ENCODE results near the gene EDC3.

EDC3 gene

GRCh38 chr15:74624020-74624602 lies 71.7 kb downstream of the EDC3 start:
- no peak for DNase-seq

GRCh38 chr15:74622758-74623157 lies 73.1 kb downstream of the EDC3 start:
- no peak for DNase-seq

DNA sequence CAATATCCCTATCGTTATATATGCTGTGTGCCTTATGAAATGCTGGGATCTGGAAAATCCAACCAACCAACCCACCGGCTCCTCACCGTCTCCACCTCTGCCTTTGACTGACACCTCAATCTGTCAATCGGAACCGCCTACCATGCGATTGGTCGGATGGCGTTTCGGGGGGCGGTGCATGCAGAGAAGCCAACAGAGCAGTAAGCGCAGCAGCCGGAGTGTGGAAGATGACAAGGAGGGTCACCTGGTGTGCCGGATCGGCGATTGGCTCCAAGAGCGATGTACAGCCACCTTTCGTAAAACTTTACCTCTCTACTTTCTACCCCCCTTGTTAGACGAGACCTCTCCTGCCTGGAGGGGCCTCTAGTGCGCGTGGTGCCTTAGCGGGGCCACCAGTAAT lies 73.9 kb downstream of the EDC3 start:
- no peak for DNase-seq

DNA sequence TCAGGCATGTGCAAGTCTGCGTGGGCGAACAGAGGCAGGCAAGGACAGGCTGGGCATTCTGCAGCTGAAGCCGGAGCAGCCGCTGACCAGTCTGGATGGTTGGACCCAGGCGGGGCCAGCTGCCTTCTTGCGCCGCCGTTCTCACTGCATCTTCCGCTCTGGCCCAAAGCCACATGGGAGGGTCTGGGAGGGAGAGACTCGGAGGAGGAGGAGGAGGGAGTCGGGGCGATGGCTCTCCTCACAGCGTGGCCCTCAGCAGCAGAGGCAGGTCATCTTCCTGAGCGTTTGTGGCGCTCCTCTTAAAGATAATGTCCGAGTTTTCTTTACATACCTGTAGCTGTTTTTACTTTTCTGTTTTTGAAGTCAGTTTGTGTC lies 74.3 kb downstream of the EDC3 start:
- DNase-seq, result no peak

GRCh38 chr15:74620636-74621545 lies 74.9 kb downstream of the EDC3 start:
- no peak for DNase-seq

- DNase-seq, result no peak
Measured at GRCh38 chr15:74619916-74620635, 75.7 kb downstream of the EDC3 start.

- DNase-seq, result no peak
Measured at GRCh38 chr15:74618841-74619596, 76.8 kb downstream of the EDC3 start.

GRCh38 chr15:74616996-74617395 lies 78.8 kb downstream of the EDC3 start:
- DNase-seq, result no peak

GRCh38 chr15:74616366-74616939 lies 79.4 kb downstream of the EDC3 start:
- DNase-seq, result no peak

GRCh38 chr15:74615508-74616365 lies 80.1 kb downstream of the EDC3 start, which contains the start of gene CLK3:
TSS of gene CLK3 (plus strand) at chr15:74615836. CDS start at chr15:74619197, 3,361 bp downstream.
- DNase-seq, result peak; percentile 71

DNA sequence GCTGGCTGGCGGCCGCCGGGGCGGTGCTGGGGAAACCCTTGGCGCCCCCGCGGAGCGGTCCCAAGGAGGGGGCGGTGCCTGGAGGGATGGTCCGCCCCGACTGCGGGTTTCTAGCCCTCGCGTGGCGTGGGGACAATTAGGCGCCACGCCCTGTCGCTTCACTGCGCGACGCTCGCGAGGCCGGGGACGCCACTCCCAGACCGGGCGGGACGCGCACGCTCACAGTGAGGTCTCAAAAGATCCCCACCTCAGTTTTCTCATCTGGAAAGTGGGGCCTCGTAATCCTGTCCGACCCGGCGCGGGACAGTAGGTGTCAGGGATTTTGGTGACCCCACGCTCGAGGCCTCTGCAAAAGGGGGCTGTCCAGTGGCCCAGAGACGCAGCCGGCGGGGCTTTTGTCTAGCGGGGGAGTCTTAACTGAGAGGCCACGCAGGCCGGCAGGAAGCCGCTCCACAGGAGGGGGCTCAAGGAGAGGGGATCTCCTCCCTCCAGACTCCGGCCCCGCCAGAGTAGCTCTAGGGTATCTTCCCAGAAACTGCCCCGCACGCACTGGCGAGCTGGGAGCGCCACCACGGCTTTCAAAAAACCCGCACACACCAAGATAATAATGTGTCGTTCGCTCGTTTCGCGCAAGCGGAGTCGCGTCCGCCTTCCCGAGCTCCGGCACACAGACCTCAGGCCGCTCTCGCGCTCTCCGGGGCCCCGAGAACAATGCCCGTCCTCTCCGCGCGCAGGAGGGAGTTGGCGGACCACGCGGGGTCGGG lies 80.9 kb downstream of the EDC3 start:
- DNase-seq, result no peak

DNA sequence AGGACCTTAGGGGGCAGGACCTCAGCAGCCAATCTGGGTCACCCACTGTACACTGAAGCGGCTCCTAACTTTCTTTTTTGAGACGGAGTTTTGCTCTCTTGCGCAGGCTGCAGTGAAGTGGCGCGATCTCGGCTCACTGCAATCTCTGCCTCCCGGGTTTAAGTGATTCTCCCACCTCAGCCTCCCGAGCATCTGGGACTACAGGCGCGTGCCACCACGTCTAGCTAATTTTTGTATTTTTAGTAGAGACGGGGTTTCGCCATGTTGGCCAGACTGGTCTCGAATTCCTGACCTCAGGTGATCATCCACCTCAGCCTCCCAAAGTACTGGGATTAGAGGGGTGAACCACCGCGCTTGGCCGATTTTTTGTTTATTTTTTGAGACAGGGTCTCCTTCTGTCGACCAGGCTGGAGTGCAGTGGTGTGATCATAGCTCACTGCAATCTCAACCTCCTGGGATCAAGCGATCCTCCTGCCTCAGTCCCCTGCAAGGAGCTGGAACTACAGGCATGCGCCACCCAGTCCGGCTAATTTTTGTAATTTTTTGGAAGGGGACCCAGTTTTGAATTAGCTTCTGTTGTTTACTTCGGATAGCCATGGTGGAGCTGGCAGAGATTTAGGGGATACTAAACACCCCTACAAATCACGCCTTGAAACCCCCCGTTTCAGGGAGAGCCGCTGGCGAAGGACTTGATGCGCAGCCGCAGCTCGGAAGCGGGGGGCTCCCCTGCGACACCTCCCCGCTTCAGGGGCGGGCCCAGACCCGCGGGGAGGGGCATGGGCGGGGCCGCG lies 81.7 kb downstream of the EDC3 start:
- no peak for DNase-seq

DNA sequence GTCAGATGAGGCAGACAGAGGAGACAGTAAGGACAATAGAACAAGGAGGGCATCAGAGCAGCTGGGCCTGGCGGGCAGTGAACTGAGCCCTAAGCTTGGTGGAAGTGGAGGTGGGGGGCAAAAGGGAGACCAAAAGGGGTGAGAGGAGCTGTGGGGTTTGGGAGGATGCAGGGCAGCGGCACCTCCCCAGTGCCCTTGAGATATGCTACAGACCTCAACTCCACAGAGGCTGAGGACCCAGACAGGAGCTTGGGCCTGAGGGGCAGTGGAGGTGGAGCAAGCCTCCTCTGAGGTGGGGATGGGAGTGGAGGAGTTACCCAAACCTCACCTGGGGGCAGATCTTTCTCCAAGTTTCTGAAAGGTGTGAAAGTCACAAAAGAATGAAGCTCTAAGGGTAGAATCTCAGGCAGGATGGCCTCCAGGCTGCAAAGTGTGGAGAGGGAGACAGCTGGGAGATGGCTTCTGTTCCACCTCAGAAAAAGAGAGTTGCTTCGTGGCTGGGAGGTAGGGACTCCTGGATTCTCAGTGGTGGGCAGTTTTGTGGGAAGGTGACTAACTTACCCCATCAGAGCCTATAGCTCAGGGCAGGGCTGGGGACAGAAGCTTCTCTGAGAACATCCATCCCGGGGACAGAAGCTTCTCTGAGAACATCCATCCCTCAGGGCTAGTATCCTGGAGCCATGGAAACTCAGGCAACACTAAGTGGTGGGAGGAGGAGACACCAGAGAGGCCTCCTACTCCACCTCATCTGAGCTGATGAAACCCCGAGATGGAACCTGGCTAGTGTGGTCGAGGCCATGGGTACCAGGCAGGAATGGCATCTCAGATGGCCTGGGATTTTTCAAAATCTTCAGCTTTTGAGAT lies 82.5 kb downstream of the EDC3 start:
- DNase-seq, result no peak

- no peak for DNase-seq
Measured at GRCh38 chr15:74612677-74613076, 83.1 kb downstream of the EDC3 start.

- no peak for DNase-seq
Measured at GRCh38 chr15:74611834-74612233, 84.0 kb downstream of the EDC3 start.

DNA sequence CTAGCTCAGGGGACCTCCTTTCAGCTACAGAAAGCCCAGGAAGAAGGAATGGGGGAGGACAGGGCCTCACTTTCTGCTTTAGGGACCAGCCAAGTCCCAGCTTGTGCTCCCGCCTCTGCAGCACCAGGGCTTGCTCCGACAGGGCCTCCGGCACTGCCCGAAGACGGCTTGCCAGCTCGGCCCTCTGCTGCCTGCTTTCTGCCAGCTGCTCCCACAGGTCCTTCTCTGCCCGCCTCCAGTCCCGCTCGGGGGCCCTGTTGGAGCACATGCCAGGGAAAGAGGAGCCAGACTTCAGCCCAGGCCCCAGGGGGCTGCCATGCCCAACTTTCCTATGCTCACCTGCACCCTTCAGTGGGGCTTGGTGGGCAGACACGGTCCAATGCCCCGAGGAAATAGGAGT lies 84.5 kb downstream of the EDC3 start:
- no peak for DNase-seq

GRCh38 chr15:74610302-74610951 lies 85.4 kb downstream of the EDC3 start:
- no peak for DNase-seq

DNA sequence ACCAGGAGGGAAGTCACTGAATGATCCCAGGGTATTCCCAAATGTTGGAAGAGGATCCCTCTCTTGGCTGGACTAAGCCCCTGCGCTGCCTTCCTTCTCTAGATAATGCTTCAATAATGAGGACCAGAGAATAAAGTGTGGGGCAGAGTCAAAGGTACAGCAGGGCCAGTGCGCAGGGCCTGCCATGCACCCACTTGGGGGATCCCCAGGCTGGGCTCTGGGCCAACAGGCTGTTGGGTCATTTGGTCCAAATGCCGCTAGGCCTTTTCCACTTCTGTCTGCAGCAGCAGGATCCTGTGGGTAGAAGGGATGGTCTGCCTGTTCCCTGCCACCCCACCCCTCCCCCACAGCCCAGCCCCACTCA lies 85.9 kb downstream of the EDC3 start:
- no peak for DNase-seq

DNA sequence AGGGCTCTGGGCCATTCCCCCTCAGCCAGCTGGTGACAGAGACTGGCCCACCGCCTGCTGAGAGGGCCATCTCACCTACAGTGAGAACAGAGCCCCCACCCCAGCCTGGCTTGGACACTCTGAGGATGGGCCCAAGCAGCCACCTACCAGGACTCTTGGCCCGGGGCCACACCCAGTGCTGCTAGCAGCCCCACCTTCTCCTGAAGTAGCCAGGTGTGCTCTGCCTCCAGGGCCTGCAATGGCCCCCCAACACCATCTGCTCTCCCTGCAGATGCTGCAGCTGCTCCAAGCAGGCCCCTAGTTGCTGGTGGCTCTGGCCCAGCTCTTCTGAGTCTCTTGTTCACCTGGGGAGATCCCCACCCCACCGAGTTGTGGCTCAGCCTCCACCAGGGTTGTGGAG lies 87.0 kb downstream of the EDC3 start:
- DNase-seq, result no peak

Data from NCI-H2081 treated with DMSO at 0.1 percent for 48 hours (cell line).